RWPE2 (cell line): Measurements from ENCODE around the gene GSTA2.

Experiments used
- ATAC-seq: fragments of 200-7000 bp; cut with Tn5 transposase; 3 replicates; pipeline ENCODE4 v1.9.1; 2021; ENCODE audit warnings: low read depth
- DNase-seq: peaks from one replicate; pipeline ENCODE4 v3.0.0-alpha.2; 2020; ENCODE audit warnings: low spot score
- H3K27ac ChIP-seq: fragments of 450-650 bp; 2 replicates; pipeline ENCODE4 v1.5.1; 2017; ENCODE audit warnings: mild to moderate bottlenecking; ENCODE audit not compliant: poor library complexity, severe bottlenecking
- H3K27me3 ChIP-seq: fragments of 250-450 bp; sonication (Bioruptor Pico); 2 replicates; pipeline ENCODE4 v1.5.1; 2021; ENCODE audit warnings: mild to moderate bottlenecking, moderate library complexity; ENCODE audit not compliant: insufficient read depth, poor library complexity, severe bottlenecking
- H3K36me3 ChIP-seq: fragments of 250-450 bp; sonication (Bioruptor Pico); 2 replicates; pipeline ENCODE4 v1.5.1; 2020; ENCODE audit warnings: low read depth, mild to moderate bottlenecking, moderate library complexity
- H3K4me1 ChIP-seq: fragments of 250-450 bp; sonication (Bioruptor Pico); 2 replicates; pipeline ENCODE4 v1.5.1; 2021; ENCODE audit warnings: mild to moderate bottlenecking, moderate library complexity; ENCODE audit not compliant: insufficient read depth, poor library complexity, severe bottlenecking
- H3K4me3 ChIP-seq: fragments of 250-450 bp; sonication (Bioruptor Pico); 2 replicates; pipeline ENCODE4 v1.5.1; 2021; ENCODE audit warnings: mild to moderate bottlenecking, moderate library complexity; ENCODE audit not compliant: severe bottlenecking
- H3K9me3 ChIP-seq: fragments of 250-450 bp; sonication (Bioruptor Pico); 2 replicates; pipeline ENCODE4 v1.5.1; 2021; ENCODE audit warnings: mild to moderate bottlenecking, moderate library complexity; ENCODE audit not compliant: severe bottlenecking
- TF ChIP-seq, protein P1 (sequence below): fragments of 450-650 bp; IDR thresholded peaks from one replicate; pipeline ENCODE4 v1.5.1; 2017; ENCODE audit warnings: mild to moderate bottlenecking, moderate library complexity; ENCODE audit not compliant: poor library complexity, severe bottlenecking

Gene GSTA2

DNA sequence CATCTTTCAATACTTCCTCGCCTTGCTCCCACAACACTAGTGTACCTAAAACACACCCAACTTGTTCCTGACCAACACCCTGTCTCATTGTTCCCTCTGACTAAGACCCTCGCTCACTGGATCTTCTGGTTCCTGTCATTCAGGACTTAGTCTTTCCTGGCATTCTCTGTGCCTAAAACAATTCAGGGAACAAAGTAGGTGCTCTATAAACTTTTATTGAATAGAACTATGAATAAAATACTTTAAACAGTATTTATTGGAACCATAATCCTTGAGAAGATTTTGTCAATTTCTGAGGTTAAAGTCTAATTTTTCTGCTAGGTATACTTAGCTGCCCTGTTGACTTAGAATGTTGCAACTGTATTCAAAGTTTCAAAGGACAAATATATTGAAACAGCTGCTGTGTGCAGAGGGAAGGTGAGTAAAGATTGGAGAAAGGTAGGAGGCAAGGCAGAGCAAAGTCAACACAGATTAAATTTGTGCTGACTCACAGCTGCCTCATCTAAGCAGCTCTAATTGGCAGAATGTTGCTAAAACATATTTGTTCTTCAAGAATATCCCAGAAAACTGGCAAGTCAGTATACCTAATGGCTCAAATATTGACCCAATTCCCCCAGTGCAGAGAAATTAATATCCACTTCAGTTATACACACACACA, 37.6 kb downstream of the GSTA2 start:
- Histone ChIP-seq H3K27ac (peak overlapping the region; percentile 36), H3K4me3 (no peak overlapping the region), H3K36me3 (no peaks in the 10 kb centered on the region), H3K4me1 (peaks cover 19% of the 10 kb centered on the region), H3K9me3 (no peaks in the 10 kb centered on the region), H3K27me3 (no peaks in the 10 kb centered on the region)
- ATAC-seq, result peak; percentile 97
- DNase-seq, result no peak
- TF ChIP-seq, protein P1, sequence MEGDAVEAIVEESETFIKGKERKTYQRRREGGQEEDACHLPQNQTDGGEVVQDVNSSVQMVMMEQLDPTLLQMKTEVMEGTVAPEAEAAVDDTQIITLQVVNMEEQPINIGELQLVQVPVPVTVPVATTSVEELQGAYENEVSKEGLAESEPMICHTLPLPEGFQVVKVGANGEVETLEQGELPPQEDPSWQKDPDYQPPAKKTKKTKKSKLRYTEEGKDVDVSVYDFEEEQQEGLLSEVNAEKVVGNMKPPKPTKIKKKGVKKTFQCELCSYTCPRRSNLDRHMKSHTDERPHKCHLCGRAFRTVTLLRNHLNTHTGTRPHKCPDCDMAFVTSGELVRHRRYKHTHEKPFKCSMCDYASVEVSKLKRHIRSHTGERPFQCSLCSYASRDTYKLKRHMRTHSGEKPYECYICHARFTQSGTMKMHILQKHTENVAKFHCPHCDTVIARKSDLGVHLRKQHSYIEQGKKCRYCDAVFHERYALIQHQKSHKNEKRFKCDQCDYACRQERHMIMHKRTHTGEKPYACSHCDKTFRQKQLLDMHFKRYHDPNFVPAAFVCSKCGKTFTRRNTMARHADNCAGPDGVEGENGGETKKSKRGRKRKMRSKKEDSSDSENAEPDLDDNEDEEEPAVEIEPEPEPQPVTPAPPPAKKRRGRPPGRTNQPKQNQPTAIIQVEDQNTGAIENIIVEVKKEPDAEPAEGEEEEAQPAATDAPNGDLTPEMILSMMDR, result no peak

DNA sequence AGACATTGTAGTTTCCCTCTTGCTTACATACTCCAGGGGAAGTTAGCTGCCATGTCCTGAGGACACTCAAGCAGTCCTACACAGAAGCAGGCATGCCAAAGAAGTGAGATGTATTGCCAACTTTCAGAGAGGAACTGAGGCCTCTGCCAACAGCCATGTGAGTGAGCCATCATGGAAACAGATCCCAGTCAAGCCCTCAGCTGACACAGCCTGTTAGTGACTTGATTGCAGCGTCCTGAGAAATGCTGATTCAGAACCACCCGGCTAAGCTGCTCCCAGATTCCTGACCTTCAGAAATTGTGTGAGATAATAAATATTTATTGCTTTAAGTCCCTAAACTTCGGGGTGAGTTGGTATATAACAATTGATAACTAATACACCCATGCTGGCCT, 38.1 kb downstream of the GSTA2 start:
- Histone ChIP-seq H3K4me3 (no peak overlapping the region), H3K4me1 (peaks cover 19% of the 10 kb centered on the region), H3K36me3 (no peaks in the 10 kb centered on the region), H3K27me3 (no peaks in the 10 kb centered on the region), H3K9me3 (no peaks in the 10 kb centered on the region), H3K27ac (peak overlapping the region; percentile 36)
- TF ChIP-seq, protein P1, result no peak
- no peak for DNase-seq
- ATAC-seq, result no peak; the same call in 2 of the 3 replicates

DNA sequence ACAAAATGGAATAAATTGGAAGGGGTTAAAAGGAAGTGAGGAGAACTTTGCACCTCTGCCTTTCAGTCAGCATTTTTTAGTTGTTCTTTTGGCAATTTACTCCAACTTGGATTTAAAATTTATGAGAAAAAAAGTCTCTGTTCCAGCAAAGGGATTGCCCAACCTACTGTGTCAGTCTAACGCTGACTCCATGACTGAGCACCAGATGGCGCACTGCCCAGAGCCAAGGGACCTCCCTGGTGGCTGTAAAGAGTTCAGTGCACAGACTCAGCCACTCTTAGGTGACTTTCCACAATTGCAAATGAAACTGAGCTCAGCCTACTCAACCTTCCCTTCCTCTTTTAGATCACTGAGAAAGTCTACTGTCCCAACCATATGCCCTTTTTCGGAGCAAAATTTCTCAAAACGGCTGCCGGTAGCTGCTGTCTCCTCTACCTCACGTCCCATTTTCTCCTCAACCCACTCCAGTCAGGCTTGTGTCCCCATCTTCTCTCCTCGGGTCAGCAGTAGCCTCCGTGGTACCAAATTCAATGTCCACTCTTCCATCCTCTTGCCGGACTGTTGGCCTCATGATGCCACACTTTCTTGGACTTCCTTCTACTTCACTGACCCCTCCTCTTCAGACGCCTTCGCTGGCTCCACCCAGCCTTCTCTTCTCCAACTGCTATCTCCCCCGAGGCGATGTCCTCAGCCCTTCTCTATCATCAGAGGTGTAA, 38.7 kb downstream of the GSTA2 start:
- H3K9me3 ChIP-seq, result no peaks in the 10 kb centered on the region
- TF ChIP-seq, protein P1, result peak; percentile 56
- peaks cover 19% of the 10 kb centered on the region for H3K4me1 ChIP-seq
- ATAC-seq, result peak; percentile 26; the same call in 1 of the 3 replicates
- H3K36me3 ChIP-seq, result no peaks in the 10 kb centered on the region
- peak overlapping the region; percentile 36 for H3K27ac ChIP-seq
- no peaks in the 10 kb centered on the region for H3K27me3 ChIP-seq
- DNase-seq, result no peak
- H3K4me3 ChIP-seq, result no peak overlapping the region

DNA sequence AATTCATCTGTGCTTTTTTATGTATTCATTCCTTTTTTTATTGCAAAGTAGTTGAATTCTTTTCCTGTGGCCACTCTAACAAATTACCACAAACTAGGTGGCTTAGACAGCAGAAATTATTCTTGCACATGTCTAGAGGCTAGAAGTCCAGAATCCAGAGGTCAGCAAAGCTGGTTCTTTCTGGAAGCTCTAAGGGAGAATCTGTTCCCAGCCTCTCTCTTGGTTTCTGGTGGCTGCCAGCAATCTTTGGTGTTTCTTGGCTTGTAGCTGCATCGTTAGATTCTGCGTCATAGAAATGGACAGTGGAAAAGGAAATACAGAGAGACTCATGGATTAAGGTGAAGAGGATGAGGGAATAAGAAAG, 39.3 kb downstream of the GSTA2 start:
- H3K4me3 ChIP-seq, result no peak overlapping the region
- DNase-seq, result no peak
- no peak overlapping the region for H3K27ac ChIP-seq
- no peaks in the 10 kb centered on the region for H3K36me3 ChIP-seq
- TF ChIP-seq, protein P1, result no peak
- no peaks in the 10 kb centered on the region for H3K9me3 ChIP-seq
- no peak for ATAC-seq
- peaks cover 19% of the 10 kb centered on the region for H3K4me1 ChIP-seq
- no peaks in the 10 kb centered on the region for H3K27me3 ChIP-seq

DNA sequence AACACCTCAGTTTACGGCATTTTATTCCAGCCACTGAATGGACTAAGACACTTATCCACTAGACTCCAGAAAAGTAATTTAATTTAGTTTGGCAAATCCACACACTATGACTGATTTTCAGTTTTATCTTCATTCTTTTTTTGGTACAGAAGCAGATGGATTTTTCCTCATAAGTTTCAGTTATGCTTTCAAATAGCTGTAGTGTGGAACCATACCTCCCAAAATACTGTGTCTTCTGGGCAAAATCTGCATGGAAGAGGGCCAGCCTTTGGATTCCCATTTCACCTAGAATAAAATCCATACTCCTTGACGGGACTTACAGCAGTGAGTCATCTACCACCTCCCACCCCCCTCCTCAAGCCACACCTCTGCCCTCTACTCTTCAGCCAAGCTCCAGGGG, 43.0 kb downstream of the GSTA2 start:
- H3K9me3 ChIP-seq, result no peaks in the 10 kb centered on the region
- no peaks in the 10 kb centered on the region for H3K27me3 ChIP-seq
- TF ChIP-seq, protein P1, result no peak
- H3K4me1 ChIP-seq, result peaks cover 7% of the 10 kb centered on the region
- H3K4me3 ChIP-seq, result no peak overlapping the region
- no peaks in the 10 kb centered on the region for H3K36me3 ChIP-seq
- ATAC-seq, result no peak
- no peak for DNase-seq
- H3K27ac ChIP-seq, result no peak overlapping the region
